ENCODE results near the gene TUT7.

The TUT7 gene

GRCh38 chr9:86333651-86334050, 20.6 kb downstream of the TUT7 start:
- no peaks in the 10 kb centered on the region for H3K27me3 ChIP-seq (replicated peaks; ENCODE audit: control insufficient read depth, insufficient read depth, low read length)
- H3K4me3 ChIP-seq (replicated peaks; ENCODE audit: low read depth, low read length) = no peak overlapping the region
- TF ChIP-seq CTCF (IDR thresholded peaks at IDR 0.05; ENCODE audit: insufficient read depth, low read length, poor library complexity, severe bottlenecking) = no peak
- H3K36me3 ChIP-seq (ENCODE audit: control insufficient read depth, insufficient read depth, low read length) = peaks cover 7% of the 10 kb centered on the region
- DNase-seq (ENCODE audit: extremely low read depth, insufficient read length) = no peak

- Histone ChIP-seq H3K36me3 (ENCODE audit: control insufficient read depth, insufficient read depth, low read length) (peaks cover 13% of the 10 kb centered on the region), H3K27me3 (replicated peaks; ENCODE audit: control insufficient read depth, insufficient read depth, low read length) (no peaks in the 10 kb centered on the region), H3K4me3 (replicated peaks; ENCODE audit: low read depth, low read length) (no peak overlapping the region)
- no peak for TF ChIP-seq CTCF (IDR thresholded peaks at IDR 0.05; ENCODE audit: insufficient read depth, low read length, poor library complexity, severe bottlenecking)
- no peak for DNase-seq (ENCODE audit: extremely low read depth, insufficient read length)
Measured at GRCh38 chr9:86330186-86330585, 24.0 kb downstream of the TUT7 start.

- peaks cover 17% of the 10 kb centered on the region for H3K36me3 ChIP-seq (ENCODE audit: control insufficient read depth, insufficient read depth, low read length)
- TF ChIP-seq CTCF (IDR thresholded peaks at IDR 0.05; ENCODE audit: insufficient read depth, low read length, poor library complexity, severe bottlenecking) = no peak
- no peaks in the 10 kb centered on the region for H3K27me3 ChIP-seq (replicated peaks; ENCODE audit: control insufficient read depth, insufficient read depth, low read length)
- DNase-seq (ENCODE audit: extremely low read depth, insufficient read length) = no peak
- no peak overlapping the region for H3K4me3 ChIP-seq (replicated peaks; ENCODE audit: low read depth, low read length)
Measured at GRCh38 chr9:86329649-86330048, 24.6 kb downstream of the TUT7 start.

GRCh38 chr9:86328156-86328555, 26.1 kb downstream of the TUT7 start:
- TF ChIP-seq CTCF (IDR thresholded peaks at IDR 0.05; ENCODE audit: insufficient read depth, low read length, poor library complexity, severe bottlenecking) = no peak
- Histone ChIP-seq H3K36me3 (ENCODE audit: control insufficient read depth, insufficient read depth, low read length) (peaks cover 17% of the 10 kb centered on the region), H3K4me3 (replicated peaks; ENCODE audit: low read depth, low read length) (no peak overlapping the region)

GRCh38 chr9:86326536-86326935, 27.7 kb downstream of the TUT7 start:
- no peak for DNase-seq (ENCODE audit: extremely low read depth, insufficient read length)
- no peak for TF ChIP-seq CTCF (IDR thresholded peaks at IDR 0.05; ENCODE audit: insufficient read depth, low read length, poor library complexity, severe bottlenecking)
- no peaks in the 10 kb centered on the region for H3K27me3 ChIP-seq (replicated peaks; ENCODE audit: control insufficient read depth, insufficient read depth, low read length)
- H3K4me3 ChIP-seq (replicated peaks; ENCODE audit: low read depth, low read length) = no peak overlapping the region
- H3K36me3 ChIP-seq (ENCODE audit: control insufficient read depth, insufficient read depth, low read length) = peaks cover 22% of the 10 kb centered on the region

More at GRCh38 chr9:86328156-86328555, 26.1 kb downstream of the TUT7 start:
- no peak for DNase-seq (ENCODE audit: extremely low read depth, insufficient read length)
- H3K27me3 ChIP-seq (replicated peaks; ENCODE audit: control insufficient read depth, insufficient read depth, low read length) = no peaks in the 10 kb centered on the region

- peaks cover 23% of the 10 kb centered on the region for H3K36me3 ChIP-seq (ENCODE audit: control insufficient read depth, insufficient read depth, low read length)
- TF ChIP-seq CTCF (IDR thresholded peaks at IDR 0.05; ENCODE audit: insufficient read depth, low read length, poor library complexity, severe bottlenecking) = no peak
- no peak for DNase-seq (ENCODE audit: extremely low read depth, insufficient read length)
- H3K4me3 ChIP-seq (replicated peaks; ENCODE audit: low read depth, low read length) = no peak overlapping the region
- H3K27me3 ChIP-seq (replicated peaks; ENCODE audit: control insufficient read depth, insufficient read depth, low read length) = no peaks in the 10 kb centered on the region
Measured at GRCh38 chr9:86324901-86325300, 29.3 kb downstream of the TUT7 start.
